GM23338 (cell line): ENCODE data around the gene BCO1. TPM values are rescaled to one million over a fixed set of nuclear protein-coding genes. Genes with fewer than 3 reads are reported as not detected.

Experiments used
- ATAC-seq: fragments of 200-7000 bp; cut with Tn5 transposase; 3 replicates; pipeline ENCODE4 v1.9.1; 2020
- DNase-seq: peaks from one replicate; pipeline ENCODE4 v3.0.0-alpha.2; 2015; ENCODE audit warnings: low spot score
- H2AFZ ChIP-seq: fragments of 200-600 bp; sonication (generic); 2 replicates; pipeline ENCODE4 v1.8.0; 2016; ENCODE audit warnings: antibody characterized with exemption, mild to moderate bottlenecking, moderate library complexity
- H3F3A ChIP-seq: fragments of 200-600 bp; sonication (generic); replicated peaks from 2 replicates; pipeline ENCODE4 v1.8.0; 2017; ENCODE audit warnings: antibody characterized with exemption, mixed run types, low read depth
- H3K27ac ChIP-seq: fragments of 200-600 bp; sonication (generic); 2 replicates; pipeline ENCODE4 v1.6.1; 2016; ENCODE audit warnings: low read depth
- H3K27me3 ChIP-seq: fragments of 200-600 bp; sonication (generic); 2 replicates; pipeline ENCODE4 v1.8.0; 2016; ENCODE audit warnings: mild to moderate bottlenecking, mixed run types, moderate library complexity; ENCODE audit not compliant: insufficient read depth
- H3K36me3 ChIP-seq: fragments of 200-600 bp; sonication (generic); 2 replicates; pipeline ENCODE4 v1.8.0; 2016; ENCODE audit warnings: mild to moderate bottlenecking; ENCODE audit not compliant: insufficient read depth
- H3K4me1 ChIP-seq: fragments of 200-600 bp; sonication (generic); 2 replicates; pipeline ENCODE4 v1.8.0; 2016; ENCODE audit warnings: mild to moderate bottlenecking, moderate library complexity; ENCODE audit not compliant: insufficient read depth
- H3K4me2 ChIP-seq: fragments of 200-600 bp; sonication (generic); 2 replicates; pipeline ENCODE4 v1.7.1; 2017; ENCODE audit warnings: mixed run types
- H3K4me3 ChIP-seq: fragments of 200-600 bp; sonication (generic); 2 replicates; pipeline ENCODE4 v1.6.1; 2016; ENCODE audit warnings: mixed run types
- H3K79me2 ChIP-seq: fragments of 200-600 bp; sonication (generic); replicated peaks from 2 replicates; pipeline ENCODE4 v1.8.0; 2017; ENCODE audit warnings: mild to moderate bottlenecking; ENCODE audit not compliant: insufficient read depth
- H3K9me2 ChIP-seq: fragments of 200-600 bp; sonication (generic); 2 replicates; pipeline ENCODE4 v1.8.0; 2017; ENCODE audit not compliant: insufficient read depth
- H4K20me1 ChIP-seq: fragments of 200-600 bp; sonication (generic); replicated peaks from 2 replicates; pipeline ENCODE4 v1.8.0; 2017; ENCODE audit warnings: mild to moderate bottlenecking; ENCODE audit not compliant: insufficient read depth
- H3K27ac Mint-ChIP-seq: 2 replicates; pipeline ENCODE4 v1.8.0; 2020; ENCODE audit warnings: inconsistent platforms, mild to moderate bottlenecking, moderate library complexity, mixed read lengths
- H3K27me3 Mint-ChIP-seq: 3 replicates; pipeline ENCODE4 v1.8.0; 2022; ENCODE audit warnings: low read depth, mild to moderate bottlenecking, moderate library complexity, mixed read lengths, inconsistent platforms; ENCODE audit not compliant: insufficient read depth, poor library complexity
- H3K36me3 Mint-ChIP-seq: 3 replicates; pipeline ENCODE4 v1.8.0; 2021; ENCODE audit warnings: low read depth, mild to moderate bottlenecking, inconsistent platforms, moderate library complexity, mixed read lengths
- H3K4me1 Mint-ChIP-seq: 3 replicates; pipeline ENCODE4 v1.8.0; 2020; ENCODE audit warnings: mild to moderate bottlenecking, inconsistent platforms, mixed read lengths
- H3K4me3 Mint-ChIP-seq: 3 replicates; pipeline ENCODE4 v1.8.0; 2021; ENCODE audit warnings: moderate library complexity, mild to moderate bottlenecking, inconsistent platforms, mixed read lengths
- H3K9me3 Mint-ChIP-seq: 3 replicates; pipeline ENCODE4 v1.8.0; 2020; ENCODE audit warnings: moderate library complexity, mild to moderate bottlenecking, inconsistent platforms, mixed read lengths
- CREB1 ChIP-seq: fragments of 250-450 bp; sonication (Bioruptor Pico); IDR thresholded peaks from 2 replicates; pipeline ENCODE4 v1.5.0; 2020; ENCODE audit warnings: low read depth, mild to moderate bottlenecking, moderate library complexity
- CTCF ChIP-seq, 2 experiments: fragments of 200-600 bp in 1 of 2; sonication (generic) in 1 of 2; conservative IDR thresholded peaks; 2 replicates each; pipeline versions ENCODE4 v1.5.1 to v1.6.1; 2016 to 2017; ENCODE audit warnings: antibody characterized with exemption in 2 of 2, low read depth in 2 of 2, mild to moderate bottlenecking in 2 of 2, moderate library complexity in 1 of 2
- ETS1 ChIP-seq: IDR thresholded peaks from 2 replicates; pipeline ENCODE4 v1.6.1; 2016; ENCODE audit warnings: antibody characterized with exemption
- EZH2 ChIP-seq: fragments of 200-600 bp; sonication (generic); IDR thresholded peaks from one replicate; pipeline ENCODE4 v1.8.0; 2017; ENCODE audit warnings: antibody characterized with exemption, mild to moderate bottlenecking, low read depth; ENCODE audit not compliant: unreplicated experiment
- EZH2phosphoT487 ChIP-seq: fragments of 200-600 bp; sonication (generic); IDR thresholded peaks from one replicate; pipeline ENCODE4 v1.8.1; 2018; ENCODE audit warnings: antibody characterized with exemption; ENCODE audit not compliant: unreplicated experiment
- JUNB ChIP-seq: IDR thresholded peaks from one replicate; pipeline ENCODE4 v1.6.1; 2016; ENCODE audit warnings: antibody characterized with exemption; ENCODE audit not compliant: unreplicated experiment
- NANOG ChIP-seq: IDR thresholded peaks from 2 replicates; pipeline ENCODE4 v1.6.1; 2016; ENCODE audit warnings: antibody characterized with exemption, borderline replicate concordance
- POLR2AphosphoS5 ChIP-seq: IDR thresholded peaks from 2 replicates; pipeline ENCODE4 v1.6.1; 2016; ENCODE audit warnings: antibody characterized with exemption, low read depth
- REST ChIP-seq: IDR thresholded peaks from one replicate; pipeline ENCODE4 v1.6.1; 2018; ENCODE audit warnings: antibody characterized with exemption; ENCODE audit not compliant: unreplicated experiment
- STAT1 ChIP-seq: IDR thresholded peaks from one replicate; pipeline ENCODE4 v1.6.1; 2016; ENCODE audit warnings: antibody characterized with exemption; ENCODE audit not compliant: unreplicated experiment
- ZNF114 ChIP-seq: fragments of 250-450 bp; sonication (Bioruptor Pico); IDR thresholded peaks from 2 replicates; pipeline ENCODE4 v1.5.0; 2020; ENCODE audit warnings: mild to moderate bottlenecking, moderate library complexity
- ZNF331 ChIP-seq: fragments of 250-450 bp; sonication (Bioruptor Pico); IDR thresholded peaks from 2 replicates; pipeline ENCODE4 v1.5.0; 2020; ENCODE audit warnings: low read depth, mild to moderate bottlenecking, moderate library complexity
- ZNF462 ChIP-seq: fragments of 250-450 bp; sonication (Bioruptor Pico); IDR thresholded peaks from 2 replicates; pipeline ENCODE4 v1.5.0; 2020; ENCODE audit warnings: mild to moderate bottlenecking, moderate library complexity
- polyA plus RNA-seq: library from polyadenylated mRNA; unstranded; fragments of >200 nt; fragmentation: Nextera tagmentation; extraction: Ambion mirVana; gene quantifications from 2 replicates; pipeline ENCODE4 v1.2.1, GENCODE V29; 2016
- total RNA-seq: library from RNA; depleted of rRNA; stranded (reverse); fragments of >200 nt; shearing (Covaris generic); gene quantifications from 2 replicates; pipeline ENCODE4 v1.2.3, GENCODE V29; 2014

Gene BCO1
- total and polyA plus RNA-seq, 2 experiments from 2014 or later = 0.28 TPM; not detected in 1

GRCh38 chr16:81231014-81231413 is 7.5 kb upstream of the BCO1 start:
- DNase-seq (no peak), ATAC-seq (no peak)
- Histone ChIP-seq H3F3A (no peaks in the 10 kb centered on the region), H3K9me2 (no peaks in the 10 kb centered on the region), H3K27me3 (no peaks in the 10 kb centered on the region), H3K4me2 (no peak overlapping the region), H3K4me1 (peaks cover 7% of the 10 kb centered on the region; the same call in 1 of the 2 replicates), H2AFZ (no peak overlapping the region), H3K79me2 (no peaks in the 10 kb centered on the region), H3K36me3 (no peaks in the 10 kb centered on the region), H4K20me1 (no peaks in the 10 kb centered on the region), H3K27ac (no peak overlapping the region), H3K4me3 (no peak overlapping the region)
- H3K36me3 Mint-ChIP-seq = no peaks in the 10 kb centered on the region
- no peak overlapping the region for H3K27ac Mint-ChIP-seq
- H3K4me3 Mint-ChIP-seq = no peak overlapping the region
- H3K27me3 Mint-ChIP-seq = no peaks in the 10 kb centered on the region
- TF ChIP-seq JUNB = no peak
- no peak for TF ChIP-seq CTCF (conservative IDR thresholded peaks at IDR 0.05; ENCODE audit: low read depth in 2 of 2)
- TF ChIP-seq ZNF331 = no peak
- TF ChIP-seq EZH2 = no peak
- TF ChIP-seq POLR2AphosphoS5 = no peak
- no peak for TF ChIP-seq NANOG
- TF ChIP-seq REST = no peak
- TF ChIP-seq CREB1 (CRISPR knock-in tag) = no peak
- TF ChIP-seq ZNF462 (CRISPR knock-in tag) = no peak
- no peak for TF ChIP-seq EZH2phosphoT487
- no peak for TF ChIP-seq ZNF114 (CRISPR knock-in tag)
- TF ChIP-seq STAT1 = no peak
- TF ChIP-seq ETS1 = no peak
- peaks cover 7% of the 10 kb centered on the region; the same call in 2 of the 3 replicates for H3K4me1 Mint-ChIP-seq
- no peaks in the 10 kb centered on the region; the same call in 2 of the 3 replicates for H3K9me3 Mint-ChIP-seq
